ENCODE results near the gene PPP2R3A.

Gene PPP2R3A

DNA sequence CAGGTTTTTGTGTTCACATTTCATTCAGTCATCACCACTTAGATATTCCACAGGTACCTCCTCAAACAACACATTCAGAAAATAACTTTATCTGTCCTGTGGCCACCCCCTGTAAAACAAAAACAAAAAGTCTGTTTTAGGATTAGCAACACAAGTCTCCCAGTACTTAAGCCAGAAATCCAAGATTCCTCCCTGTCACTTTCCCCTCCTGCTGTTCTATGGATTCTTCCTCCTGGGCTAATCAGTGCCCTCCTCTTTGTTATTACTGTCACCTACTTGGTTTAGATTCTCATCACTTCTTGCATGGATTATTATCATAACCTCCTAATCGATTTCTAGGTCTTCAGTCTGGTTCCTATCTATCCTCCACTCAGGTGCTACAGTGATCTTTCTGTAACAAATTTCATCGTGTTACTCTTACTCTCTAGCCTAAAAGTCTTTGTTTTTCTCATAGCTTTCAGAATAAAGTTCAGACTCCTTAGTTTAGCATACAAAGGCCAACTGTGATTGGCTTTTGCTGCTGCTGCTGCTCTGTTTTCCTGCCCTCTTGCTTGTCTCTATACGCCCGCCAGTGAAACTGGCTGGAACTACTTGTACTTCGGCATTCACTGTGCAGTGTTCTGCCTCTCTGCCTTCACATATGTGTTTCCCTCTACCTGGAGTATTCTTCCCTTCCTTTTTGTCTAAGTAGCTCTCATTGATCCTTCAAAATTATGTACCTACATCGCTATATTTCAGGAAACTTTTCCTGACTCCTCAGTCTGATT is 32.2 kb downstream of the PPP2R3A start:
- no peak for TF ChIP-seq EZH2phosphoT487 (IDR thresholded peaks at IDR 0.05; ENCODE audit: low read length)
- Histone ChIP-seq H3K4me1 (ENCODE audit: low read length) (no peaks in the 10 kb centered on the region), H2AFZ (ENCODE audit: low read length) (no peak overlapping the region), H3K9me2 (replicated peaks; ENCODE audit: insufficient read depth, low read length) (no peaks in the 10 kb centered on the region), H3K36me3 (replicated peaks; ENCODE audit: insufficient read depth, low read length) (no peaks in the 10 kb centered on the region), H3K27me3 (replicated peaks; ENCODE audit: insufficient read depth, low read length) (no peaks in the 10 kb centered on the region), H3K9me3 (replicated peaks; ENCODE audit: insufficient read depth, low read length) (no peaks in the 10 kb centered on the region), H3K79me2 (ENCODE audit: low read length) (no peaks in the 10 kb centered on the region), H3K4me2 (ENCODE audit: low read depth, low read length) (no peak overlapping the region), H3K9ac (ENCODE audit: low read length) (no peak overlapping the region), H4K20me1 (ENCODE audit: insufficient read depth, low read length) (no peaks in the 10 kb centered on the region), H3K27ac (ENCODE audit: low read length) (no peak overlapping the region), H3F3A (ENCODE audit: insufficient read depth, low read length) (no peaks in the 10 kb centered on the region), H3K4me3 (ENCODE audit: low read length) (no peak overlapping the region)
- DNase-seq = no peak

DNA sequence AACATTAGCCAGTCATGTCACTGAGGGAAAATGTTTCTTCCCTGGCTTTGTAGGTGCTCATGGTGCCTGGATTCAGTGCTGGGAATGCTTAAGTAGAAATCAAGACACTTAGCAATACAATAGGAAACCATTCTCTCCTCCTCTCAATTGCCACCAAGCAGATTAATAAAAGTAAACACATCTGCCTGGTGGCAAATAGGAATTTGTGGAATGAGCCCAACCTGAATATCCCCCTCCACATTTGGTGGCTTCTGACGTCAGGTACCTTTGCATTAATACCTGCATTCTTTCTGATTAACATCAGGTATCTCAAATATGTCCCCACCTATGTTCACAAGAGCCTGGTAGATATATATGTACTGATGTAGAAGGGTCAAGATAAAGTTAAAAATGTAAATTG is 42.7 kb downstream of the PPP2R3A start:
- Histone ChIP-seq H3K4me3 (ENCODE audit: low read length) (no peak overlapping the region), H4K20me1 (ENCODE audit: insufficient read depth, low read length) (no peaks in the 10 kb centered on the region), H3K36me3 (replicated peaks; ENCODE audit: insufficient read depth, low read length) (no peaks in the 10 kb centered on the region), H3K27me3 (replicated peaks; ENCODE audit: insufficient read depth, low read length) (no peaks in the 10 kb centered on the region), H3K27ac (ENCODE audit: low read length) (no peak overlapping the region), H3K4me1 (ENCODE audit: low read length) (no peaks in the 10 kb centered on the region), H3K4me2 (ENCODE audit: low read depth, low read length) (no peak overlapping the region), H2AFZ (ENCODE audit: low read length) (no peak overlapping the region), H3K9me3 (replicated peaks; ENCODE audit: insufficient read depth, low read length) (no peaks in the 10 kb centered on the region), H3K79me2 (ENCODE audit: low read length) (no peaks in the 10 kb centered on the region), H3K9me2 (replicated peaks; ENCODE audit: insufficient read depth, low read length) (no peaks in the 10 kb centered on the region), H3K9ac (ENCODE audit: low read length) (no peak overlapping the region), H3F3A (ENCODE audit: insufficient read depth, low read length) (no peaks in the 10 kb centered on the region)
- TF ChIP-seq EZH2 (optimal IDR thresholded peaks at IDR 0.05; ENCODE audit: low read depth, low read length) (no peak), EZH2phosphoT487 (IDR thresholded peaks at IDR 0.05; ENCODE audit: low read length) (no peak)
- TF ChIP-seq, protein P1, sequence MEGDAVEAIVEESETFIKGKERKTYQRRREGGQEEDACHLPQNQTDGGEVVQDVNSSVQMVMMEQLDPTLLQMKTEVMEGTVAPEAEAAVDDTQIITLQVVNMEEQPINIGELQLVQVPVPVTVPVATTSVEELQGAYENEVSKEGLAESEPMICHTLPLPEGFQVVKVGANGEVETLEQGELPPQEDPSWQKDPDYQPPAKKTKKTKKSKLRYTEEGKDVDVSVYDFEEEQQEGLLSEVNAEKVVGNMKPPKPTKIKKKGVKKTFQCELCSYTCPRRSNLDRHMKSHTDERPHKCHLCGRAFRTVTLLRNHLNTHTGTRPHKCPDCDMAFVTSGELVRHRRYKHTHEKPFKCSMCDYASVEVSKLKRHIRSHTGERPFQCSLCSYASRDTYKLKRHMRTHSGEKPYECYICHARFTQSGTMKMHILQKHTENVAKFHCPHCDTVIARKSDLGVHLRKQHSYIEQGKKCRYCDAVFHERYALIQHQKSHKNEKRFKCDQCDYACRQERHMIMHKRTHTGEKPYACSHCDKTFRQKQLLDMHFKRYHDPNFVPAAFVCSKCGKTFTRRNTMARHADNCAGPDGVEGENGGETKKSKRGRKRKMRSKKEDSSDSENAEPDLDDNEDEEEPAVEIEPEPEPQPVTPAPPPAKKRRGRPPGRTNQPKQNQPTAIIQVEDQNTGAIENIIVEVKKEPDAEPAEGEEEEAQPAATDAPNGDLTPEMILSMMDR (IDR thresholded peaks at IDR 0.05; ENCODE audit: low read length) = no peak
- no peak for DNase-seq

DNA sequence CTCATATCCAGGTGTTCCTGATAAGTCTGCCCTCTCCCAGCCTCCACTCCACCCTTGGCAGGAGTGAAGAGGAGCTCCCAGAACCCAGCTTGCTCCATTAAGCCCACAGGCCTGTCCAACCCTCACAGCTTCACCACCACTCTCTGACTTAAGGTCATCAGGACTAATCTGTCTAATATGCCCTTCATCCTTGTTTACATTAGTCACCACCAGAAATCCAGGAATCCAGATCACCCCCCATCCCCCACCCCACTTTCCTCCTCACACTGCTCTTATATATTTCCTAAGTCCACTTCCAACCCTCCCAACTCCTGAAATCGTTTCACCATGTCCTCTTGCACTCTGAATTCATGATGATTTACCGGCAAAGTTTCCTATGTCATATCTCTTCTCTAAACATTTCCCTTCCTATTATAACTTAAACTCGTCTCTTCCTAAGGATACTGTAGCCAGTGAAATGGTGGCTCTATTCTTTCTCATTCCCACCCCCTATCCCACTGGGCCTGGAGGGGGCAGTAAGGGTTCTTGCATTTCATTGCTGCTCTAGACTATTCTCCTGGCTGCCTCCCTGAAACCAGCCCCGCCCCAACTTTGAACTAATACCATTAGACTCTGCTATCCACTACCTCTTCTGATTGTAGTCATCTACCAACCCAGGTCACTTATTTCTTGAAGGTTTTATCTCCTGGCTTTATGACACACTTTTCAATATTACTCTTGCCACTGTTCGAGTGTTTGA is 43.4 kb downstream of the PPP2R3A start:
- no peaks in the 10 kb centered on the region for H3K27me3 ChIP-seq (replicated peaks; ENCODE audit: insufficient read depth, low read length)
- no peaks in the 10 kb centered on the region for H3K79me2 ChIP-seq (ENCODE audit: low read length)
- no peaks in the 10 kb centered on the region for H3K9me3 ChIP-seq (replicated peaks; ENCODE audit: insufficient read depth, low read length)
- H3K9ac ChIP-seq (ENCODE audit: low read length) = no peak overlapping the region
- no peak overlapping the region for H3K4me2 ChIP-seq (ENCODE audit: low read depth, low read length)
- H3K36me3 ChIP-seq (replicated peaks; ENCODE audit: insufficient read depth, low read length) = no peaks in the 10 kb centered on the region
- no peaks in the 10 kb centered on the region for H3K9me2 ChIP-seq (replicated peaks; ENCODE audit: insufficient read depth, low read length)
- H3K27ac ChIP-seq (ENCODE audit: low read length) = no peak overlapping the region
- H3K4me3 ChIP-seq (ENCODE audit: low read length) = no peak overlapping the region
- H3K4me1 ChIP-seq (ENCODE audit: low read length) = no peaks in the 10 kb centered on the region
- no peaks in the 10 kb centered on the region for H4K20me1 ChIP-seq (ENCODE audit: insufficient read depth, low read length)
- no peak for DNase-seq
- no peak overlapping the region for H2AFZ ChIP-seq (ENCODE audit: low read length)
- H3F3A ChIP-seq (ENCODE audit: insufficient read depth, low read length) = no peaks in the 10 kb centered on the region
- TF ChIP-seq, protein P1 (IDR thresholded peaks at IDR 0.05; ENCODE audit: low read length) = no peak
- no peak for TF ChIP-seq EZH2 (optimal IDR thresholded peaks at IDR 0.05; ENCODE audit: low read depth, low read length)
- TF ChIP-seq EZH2phosphoT487 (IDR thresholded peaks at IDR 0.05; ENCODE audit: low read length) = no peak

DNA sequence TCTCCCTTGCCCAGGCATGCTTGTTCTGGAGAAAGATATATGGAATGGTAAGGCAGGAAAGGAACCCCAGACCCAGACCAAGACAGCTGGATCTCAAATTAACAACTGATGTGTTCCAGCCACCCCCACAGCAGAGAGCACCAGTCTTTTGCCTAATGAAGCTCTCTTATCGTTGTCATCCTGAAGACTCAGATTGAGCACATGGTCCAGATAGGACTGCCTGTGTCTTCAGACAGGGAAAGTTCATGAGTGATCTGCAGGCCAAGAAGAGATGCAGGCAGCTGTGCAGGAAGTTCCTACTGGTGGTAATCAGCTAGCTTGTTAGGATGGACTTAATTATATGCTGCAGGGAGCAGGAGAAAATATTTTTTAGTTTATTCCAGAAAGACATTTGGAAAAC is 53.3 kb downstream of the PPP2R3A start:
- H3K79me2 ChIP-seq (ENCODE audit: low read length) = no peaks in the 10 kb centered on the region
- DNase-seq = no peak
- H3K4me2 ChIP-seq (ENCODE audit: low read depth, low read length) = no peak overlapping the region
- TF ChIP-seq EZH2phosphoT487 (IDR thresholded peaks at IDR 0.05; ENCODE audit: low read length) (no peak), EZH2 (optimal IDR thresholded peaks at IDR 0.05; ENCODE audit: low read depth, low read length) (no peak)
- TF ChIP-seq, protein P1 (IDR thresholded peaks at IDR 0.05; ENCODE audit: low read length) = no peak
- H3K4me1 ChIP-seq (ENCODE audit: low read length) = no peaks in the 10 kb centered on the region
- H3K27me3 ChIP-seq (replicated peaks; ENCODE audit: insufficient read depth, low read length) = no peaks in the 10 kb centered on the region
- no peak overlapping the region for H2AFZ ChIP-seq (ENCODE audit: low read length)
- H3K9ac ChIP-seq (ENCODE audit: low read length) = no peak overlapping the region
- no peaks in the 10 kb centered on the region for H4K20me1 ChIP-seq (ENCODE audit: insufficient read depth, low read length)
- H3K9me2 ChIP-seq (replicated peaks; ENCODE audit: insufficient read depth, low read length) = no peaks in the 10 kb centered on the region
- no peak overlapping the region for H3K27ac ChIP-seq (ENCODE audit: low read length)
- H3F3A ChIP-seq (ENCODE audit: insufficient read depth, low read length) = no peaks in the 10 kb centered on the region
- no peaks in the 10 kb centered on the region for H3K9me3 ChIP-seq (replicated peaks; ENCODE audit: insufficient read depth, low read length)
- no peak overlapping the region for H3K4me3 ChIP-seq (ENCODE audit: low read length)
- H3K36me3 ChIP-seq (replicated peaks; ENCODE audit: insufficient read depth, low read length) = no peaks in the 10 kb centered on the region
